SJCRH30 (cell line): ENCODE measurements around the gene DIAPH3. TPM values are rescaled to one million over a fixed set of nuclear protein-coding genes. Genes with fewer than 3 reads are reported as not detected.
A peak's percentile ranks its signal among the peaks of the same experiment; 100 is the strongest.

Experiments used
- DNase-seq, 2 experiments: peaks; one replicate each; pipeline ENCODE4 v3.0.0-alpha.2; 2015 to 2020
- H3K27ac ChIP-seq: fragments of 250-450 bp; sonication (Bioruptor Pico); 2 replicates; pipeline ENCODE4 v1.5.1; 2020; ENCODE audit warnings: mild to moderate bottlenecking, moderate library complexity
- H3K27me3 ChIP-seq: fragments of 250-450 bp; sonication (Bioruptor Pico); 2 replicates; pipeline ENCODE4 v1.5.1; 2020; ENCODE audit warnings: mild to moderate bottlenecking, moderate library complexity
- H3K36me3 ChIP-seq: fragments of 250-450 bp; sonication (Bioruptor Pico); 2 replicates; pipeline ENCODE4 v1.5.1; 2020; ENCODE audit warnings: mild to moderate bottlenecking, moderate library complexity
- H3K4me1 ChIP-seq: fragments of 250-450 bp; sonication (Bioruptor Pico); 2 replicates; pipeline ENCODE4 v1.5.1; 2020; ENCODE audit warnings: mild to moderate bottlenecking, moderate library complexity
- H3K4me3 ChIP-seq: fragments of 250-450 bp; sonication (Bioruptor Pico); 2 replicates; pipeline ENCODE4 v1.5.1; 2020; ENCODE audit warnings: mild to moderate bottlenecking, moderate library complexity
- H3K9me3 ChIP-seq: fragments of 250-450 bp; sonication (Bioruptor Pico); replicated peaks from 2 replicates; pipeline ENCODE4 v1.5.1; 2020; ENCODE audit warnings: mild to moderate bottlenecking, moderate library complexity
- total RNA-seq: library from RNA; depleted of rRNA; stranded (reverse); fragments of >200 nt; shearing (Covaris generic); gene quantifications from 2 replicates; pipeline ENCODE4 v1.2.3, GENCODE V29; 2014

DIAPH3 gene
- total RNA-seq, 1 experiment from 2014 or later = 37.7 TPM

- Histone ChIP-seq H3K27me3 (no peaks in the 10 kb centered on the region), H3K36me3 (no peaks in the 10 kb centered on the region; the same call in 1 of the 2 replicates), H3K9me3 (no peaks in the 10 kb centered on the region), H3K4me1 (no peaks in the 10 kb centered on the region), H3K27ac (no peak overlapping the region), H3K4me3 (no peak overlapping the region)
- DNase-seq = no peak
Observed at GRCh38 chr13:59700281-59700680, 463.4 kb downstream of the DIAPH3 start.

GRCh38 chr13:59696271-59696670 lies 467.5 kb downstream of the DIAPH3 start:
- Histone ChIP-seq H3K36me3 (no peaks in the 10 kb centered on the region; the same call in 1 of the 2 replicates), H3K4me3 (no peak overlapping the region), H3K27me3 (no peaks in the 10 kb centered on the region), H3K4me1 (no peaks in the 10 kb centered on the region), H3K27ac (no peak overlapping the region), H3K9me3 (no peaks in the 10 kb centered on the region)
- DNase-seq = no peak

- Histone ChIP-seq H3K4me1 (no peaks in the 10 kb centered on the region), H3K27ac (no peak overlapping the region), H3K9me3 (no peaks in the 10 kb centered on the region), H3K36me3 (no peaks in the 10 kb centered on the region; the same call in 1 of the 2 replicates), H3K4me3 (no peak overlapping the region), H3K27me3 (no peaks in the 10 kb centered on the region)
- DNase-seq = no peak
Observed at GRCh38 chr13:59691501-59692066, 472.1 kb downstream of the DIAPH3 start.

GRCh38 chr13:59690857-59691500 lies 472.7 kb downstream of the DIAPH3 start:
- no peaks in the 10 kb centered on the region for H3K4me1 ChIP-seq
- no peaks in the 10 kb centered on the region for H3K9me3 ChIP-seq
- no peak overlapping the region for H3K4me3 ChIP-seq
- H3K27me3 ChIP-seq = no peaks in the 10 kb centered on the region
- no peaks in the 10 kb centered on the region; the same call in 1 of the 2 replicates for H3K36me3 ChIP-seq
- DNase-seq = no peak
- H3K27ac ChIP-seq = no peak overlapping the region

- no peaks in the 10 kb centered on the region for H3K9me3 ChIP-seq
- no peak for DNase-seq
- H3K27me3 ChIP-seq = no peaks in the 10 kb centered on the region
- no peaks in the 10 kb centered on the region for H3K4me1 ChIP-seq
- H3K4me3 ChIP-seq = no peak overlapping the region
- no peaks in the 10 kb centered on the region; the same call in 1 of the 2 replicates for H3K36me3 ChIP-seq
- H3K27ac ChIP-seq = no peak overlapping the region
Observed at GRCh38 chr13:59689057-59689456, 474.7 kb downstream of the DIAPH3 start.

GRCh38 chr13:59686798-59687394 lies 476.8 kb downstream of the DIAPH3 start:
- H3K36me3 ChIP-seq = no peaks in the 10 kb centered on the region; the same call in 1 of the 2 replicates
- no peaks in the 10 kb centered on the region for H3K27me3 ChIP-seq
- no peaks in the 10 kb centered on the region for H3K9me3 ChIP-seq
- H3K4me1 ChIP-seq = no peaks in the 10 kb centered on the region
- no peak for DNase-seq
- H3K27ac ChIP-seq = no peak overlapping the region
- no peak overlapping the region for H3K4me3 ChIP-seq

- no peak overlapping the region for H3K27ac ChIP-seq
- H3K36me3 ChIP-seq = no peaks in the 10 kb centered on the region; the same call in 1 of the 2 replicates
- H3K9me3 ChIP-seq = no peaks in the 10 kb centered on the region
- H3K4me1 ChIP-seq = no peaks in the 10 kb centered on the region
- no peak overlapping the region for H3K4me3 ChIP-seq
- no peak for DNase-seq
- no peaks in the 10 kb centered on the region for H3K27me3 ChIP-seq
Observed at GRCh38 chr13:59684105-59684504, 479.6 kb downstream of the DIAPH3 start.

GRCh38 chr13:59681636-59682311 lies 482.0 kb downstream of the DIAPH3 start:
- no peaks in the 10 kb centered on the region for H3K9me3 ChIP-seq
- H3K4me3 ChIP-seq = no peak overlapping the region
- DNase-seq = no peak
- H3K36me3 ChIP-seq = no peaks in the 10 kb centered on the region; the same call in 1 of the 2 replicates
- no peaks in the 10 kb centered on the region for H3K4me1 ChIP-seq
- H3K27ac ChIP-seq = no peak overlapping the region
- no peaks in the 10 kb centered on the region for H3K27me3 ChIP-seq

- Histone ChIP-seq H3K9me3 (no peaks in the 10 kb centered on the region), H3K27me3 (no peaks in the 10 kb centered on the region), H3K4me3 (no peak overlapping the region), H3K4me1 (no peaks in the 10 kb centered on the region), H3K27ac (no peak overlapping the region), H3K36me3 (no peaks in the 10 kb centered on the region; the same call in none of the 2 replicates)
- peak in 1 of 2 experiments; percentile 33 for DNase-seq
Observed at GRCh38 chr13:59680429-59681024, 483.2 kb downstream of the DIAPH3 start.

GRCh38 chr13:59679254-59679653 lies 484.5 kb downstream of the DIAPH3 start:
- Histone ChIP-seq H3K4me1 (no peaks in the 10 kb centered on the region), H3K27ac (no peak overlapping the region), H3K36me3 (no peaks in the 10 kb centered on the region; the same call in 1 of the 2 replicates), H3K27me3 (no peaks in the 10 kb centered on the region), H3K9me3 (no peaks in the 10 kb centered on the region), H3K4me3 (no peak overlapping the region)
- DNase-seq = no peak

GRCh38 chr13:59677966-59678814 lies 485.5 kb downstream of the DIAPH3 start:
- H3K4me1 ChIP-seq = no peaks in the 10 kb centered on the region
- no peaks in the 10 kb centered on the region for H3K9me3 ChIP-seq
- H3K27me3 ChIP-seq = no peaks in the 10 kb centered on the region
- DNase-seq = peak in 1 of 2 experiments; percentile 70
- H3K36me3 ChIP-seq = no peaks in the 10 kb centered on the region; the same call in 1 of the 2 replicates
- H3K4me3 ChIP-seq = no peak overlapping the region
- no peak overlapping the region for H3K27ac ChIP-seq

GRCh38 chr13:59677430-59677829 lies 486.3 kb downstream of the DIAPH3 start:
- Histone ChIP-seq H3K27ac (no peak overlapping the region), H3K27me3 (no peaks in the 10 kb centered on the region), H3K9me3 (no peaks in the 10 kb centered on the region), H3K36me3 (no peaks in the 10 kb centered on the region; the same call in 1 of the 2 replicates), H3K4me1 (no peaks in the 10 kb centered on the region), H3K4me3 (no peak overlapping the region)
- no peak for DNase-seq

GRCh38 chr13:59674616-59675015 lies 489.1 kb downstream of the DIAPH3 start:
- Histone ChIP-seq H3K4me3 (no peak overlapping the region), H3K27ac (no peak overlapping the region), H3K4me1 (no peaks in the 10 kb centered on the region), H3K9me3 (no peaks in the 10 kb centered on the region), H3K36me3 (no peaks in the 10 kb centered on the region; the same call in 1 of the 2 replicates), H3K27me3 (no peaks in the 10 kb centered on the region)
- no peak for DNase-seq

GRCh38 chr13:59673286-59673685 lies 490.4 kb downstream of the DIAPH3 start:
- H3K4me3 ChIP-seq = no peak overlapping the region
- H3K27ac ChIP-seq = no peak overlapping the region
- DNase-seq = no peak
- no peaks in the 10 kb centered on the region for H3K27me3 ChIP-seq
- H3K36me3 ChIP-seq = no peaks in the 10 kb centered on the region; the same call in 1 of the 2 replicates
- H3K9me3 ChIP-seq = no peaks in the 10 kb centered on the region
- H3K4me1 ChIP-seq = no peaks in the 10 kb centered on the region
